Measurements from ENCODE around the gene MRNIP. TPM values are rescaled to one million over a fixed set of nuclear protein-coding genes. Genes with fewer than 3 reads are reported as not detected.

The MRNIP gene
- total RNA-seq, 1 experiment from 2014 or later = 6.8 TPM

DNA sequence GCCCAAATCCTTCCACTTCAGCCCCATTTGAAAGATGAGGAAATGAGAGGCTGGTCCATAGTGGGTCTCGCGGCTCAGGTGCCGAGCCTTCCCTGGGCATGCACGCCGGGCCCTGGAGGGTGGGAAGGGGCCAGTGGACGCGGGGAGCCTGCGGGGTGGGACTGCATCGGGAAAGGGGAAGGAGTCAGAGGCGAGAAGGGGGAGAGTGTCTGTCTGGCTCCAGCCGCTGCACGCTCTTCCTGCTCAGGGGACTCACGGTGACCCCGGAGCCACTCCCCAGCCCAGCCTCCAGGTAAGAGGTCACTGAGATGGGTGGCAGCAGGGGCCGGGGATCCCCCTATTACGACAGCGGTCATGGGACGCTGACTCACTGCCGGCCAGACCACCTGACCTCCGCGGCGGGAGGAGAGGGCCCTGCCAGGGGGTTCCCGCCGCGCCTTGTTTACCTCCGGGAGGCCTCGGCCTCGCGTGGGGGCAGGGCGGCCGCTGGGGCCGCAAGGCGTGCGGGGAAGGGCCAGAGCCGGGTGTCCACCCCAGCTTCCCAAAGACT, 39.8 kb downstream of the MRNIP start:
- in situ Hi-C loops (cut with HindIII; ENCODE audit: low pct_unique_long_range_greater_than_20kb, low sequenced_read_pairs) = no loop called here

DNA sequence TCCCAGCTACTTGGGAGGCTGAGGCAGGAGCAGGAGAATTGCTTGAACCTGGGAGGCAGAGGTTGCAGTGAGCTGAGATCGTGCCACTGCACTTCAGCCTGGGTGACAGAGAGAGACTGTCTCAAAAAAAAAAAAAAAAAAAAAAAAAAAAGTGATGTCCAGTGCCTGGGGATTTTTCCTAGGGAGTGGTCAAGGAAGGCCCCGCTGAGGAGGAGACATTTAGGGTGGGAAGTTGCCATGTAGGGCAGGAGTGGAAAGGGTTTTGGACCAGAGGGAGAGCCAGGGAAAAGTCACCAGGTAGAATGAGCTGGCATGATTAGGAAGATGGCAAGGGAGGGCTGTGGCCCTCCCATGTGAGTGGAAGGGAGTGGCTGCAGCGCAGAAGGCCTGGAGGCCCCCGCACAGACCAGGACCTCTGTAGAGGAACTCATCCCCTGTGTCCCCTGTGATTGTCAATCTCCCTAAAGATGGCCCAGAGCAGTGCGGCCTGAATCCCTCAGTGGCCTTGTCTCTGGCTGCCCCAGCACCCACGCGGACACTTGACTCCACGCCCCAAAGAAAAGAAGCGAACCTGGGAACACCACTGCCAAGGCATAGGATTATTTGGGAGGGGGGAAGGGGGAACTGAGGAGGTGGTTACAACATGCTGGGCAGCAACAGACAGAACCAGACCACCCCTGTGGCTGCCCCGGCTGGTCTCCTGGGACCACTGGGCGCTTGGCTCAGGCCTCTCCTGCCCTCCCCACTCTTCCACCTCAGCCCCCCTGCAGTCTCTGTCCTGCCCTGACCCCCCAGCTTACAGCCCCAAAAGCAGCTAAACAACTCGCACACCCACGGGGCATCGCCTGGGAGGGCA, 40.5 kb downstream of the MRNIP start:
- in situ Hi-C loops (cut with HindIII; ENCODE audit: low pct_unique_long_range_greater_than_20kb, low sequenced_read_pairs) = no loop called here
- DNase-seq (ENCODE audit: low read depth, low spot score) = no peak

More for the DNA sequence above, 39.8 kb downstream of the MRNIP start:
- peak; percentile 82 for DNase-seq (ENCODE audit: low read depth, low spot score)

DNA sequence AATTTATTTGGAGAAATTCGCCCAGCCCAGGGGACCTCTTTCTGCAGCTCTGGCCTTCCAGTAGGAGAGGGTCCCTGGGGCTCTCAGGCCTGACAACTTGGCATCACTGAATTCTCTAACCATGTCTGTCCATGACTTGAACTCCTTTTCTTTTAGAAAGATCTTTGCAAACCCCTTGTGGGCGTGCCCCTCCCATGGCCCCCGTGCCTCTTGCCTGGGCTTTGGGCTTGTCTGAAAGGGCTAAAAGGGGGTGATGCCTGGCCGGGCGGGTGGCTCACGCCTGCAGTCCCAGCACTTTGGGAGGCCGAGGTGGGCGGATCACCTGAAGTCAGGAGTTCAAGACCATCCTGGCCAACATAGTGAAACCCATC, 41.2 kb downstream of the MRNIP start:
- no peak for DNase-seq (ENCODE audit: low read depth, low spot score)
- in situ Hi-C loops (cut with HindIII; ENCODE audit: low pct_unique_long_range_greater_than_20kb, low sequenced_read_pairs) = no loop called here

DNA sequence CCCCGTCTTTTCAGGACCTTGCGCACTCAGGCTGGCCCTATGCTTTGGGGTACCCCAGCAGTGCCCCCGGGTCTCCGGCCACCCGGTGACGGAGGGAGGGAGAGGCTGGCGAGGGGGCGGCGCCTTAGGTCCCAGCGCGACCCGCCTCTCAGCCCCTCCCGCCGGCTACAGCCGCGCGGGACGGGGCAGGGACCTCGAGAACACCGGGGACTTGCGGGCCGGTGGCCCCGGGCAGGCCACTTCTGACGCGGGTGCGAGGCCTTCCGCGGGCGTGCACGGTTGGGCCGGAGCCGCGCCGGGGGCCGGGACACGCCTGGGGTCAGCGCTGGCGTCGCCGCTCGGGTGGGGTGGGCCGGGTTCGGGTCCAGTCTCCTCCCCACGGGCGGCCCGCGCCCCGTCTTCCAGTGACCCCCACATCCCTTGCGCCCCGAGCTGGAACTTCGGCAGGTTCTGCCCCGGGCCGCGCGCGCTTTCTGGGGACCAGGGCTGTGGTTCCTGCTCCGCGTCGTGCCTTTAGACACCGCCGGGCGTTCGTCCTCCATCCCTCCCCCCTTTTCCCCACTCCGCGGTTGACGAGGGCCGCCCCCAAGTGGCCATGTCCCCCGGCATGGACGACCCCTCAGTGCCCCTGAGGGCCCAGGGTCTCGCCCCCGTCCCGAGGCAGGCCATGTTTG, 41.7 kb downstream of the MRNIP start:
- in situ Hi-C loops (cut with HindIII; ENCODE audit: low pct_unique_long_range_greater_than_20kb, low sequenced_read_pairs) = no loop called here
- no peak for DNase-seq (ENCODE audit: low read depth, low spot score)

DNA sequence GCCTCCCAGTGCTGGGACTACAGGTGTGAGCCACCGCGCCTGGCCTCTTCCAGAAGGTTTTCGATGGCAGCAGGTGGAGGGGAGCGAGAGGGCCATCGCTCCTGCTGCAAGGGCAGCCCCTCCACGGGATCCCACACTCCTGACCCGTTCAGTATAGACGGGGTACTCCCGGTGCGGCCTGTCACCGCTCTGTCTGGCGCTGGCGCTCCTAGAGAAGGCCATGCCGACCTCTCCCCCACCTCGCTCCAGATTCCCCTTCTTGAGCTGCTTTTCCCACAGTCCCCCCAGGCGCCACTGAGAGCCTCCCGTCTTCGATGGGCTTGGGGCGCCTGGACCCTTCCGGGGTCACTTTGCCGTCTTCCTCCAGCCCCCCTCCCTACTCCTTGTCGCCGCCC, 42.2 kb downstream of the MRNIP start:
- in situ Hi-C loops (cut with HindIII; ENCODE audit: low pct_unique_long_range_greater_than_20kb, low sequenced_read_pairs) = no loop called here
- DNase-seq (ENCODE audit: low read depth, low spot score) = no peak

DNA sequence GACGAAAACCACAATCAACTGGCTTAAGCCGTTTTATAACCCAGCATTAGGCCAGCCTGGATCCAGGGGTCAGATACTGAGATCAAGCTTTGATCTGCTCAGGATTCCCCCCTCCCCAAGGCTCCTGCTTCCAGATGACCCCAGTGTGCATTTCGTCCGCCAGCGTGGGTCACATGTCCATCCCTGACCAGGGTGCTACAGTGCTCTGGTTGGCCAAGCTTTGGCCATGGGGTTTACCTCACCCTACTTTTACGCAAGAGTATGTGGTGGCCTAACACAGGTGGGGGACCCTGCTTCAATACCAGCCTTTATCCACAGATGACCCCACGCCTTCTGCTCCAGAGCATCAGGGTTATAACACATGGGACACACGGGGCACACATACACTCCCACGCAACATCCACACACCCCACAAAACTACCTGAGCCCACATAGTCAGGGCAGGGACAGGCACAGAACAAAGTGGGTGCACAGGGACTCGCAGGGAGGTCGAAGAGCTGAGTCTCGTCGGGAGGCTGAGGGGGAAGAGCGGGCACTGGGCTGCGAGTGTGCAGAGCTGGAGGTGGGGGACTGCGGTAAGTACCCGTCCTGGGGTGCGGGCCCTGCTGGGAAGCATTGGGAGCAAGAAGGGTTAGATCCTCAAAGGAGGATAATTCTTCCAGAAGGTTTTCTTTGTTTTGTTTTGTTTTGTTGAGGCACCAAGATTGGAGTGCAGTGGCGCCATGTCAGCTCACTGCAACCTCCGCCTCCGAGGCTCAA, 42.9 kb downstream of the MRNIP start:
- DNase-seq (ENCODE audit: low read depth, low spot score) = no peak
- in situ Hi-C loops (cut with HindIII; ENCODE audit: low pct_unique_long_range_greater_than_20kb, low sequenced_read_pairs) = no loop called here

DNA sequence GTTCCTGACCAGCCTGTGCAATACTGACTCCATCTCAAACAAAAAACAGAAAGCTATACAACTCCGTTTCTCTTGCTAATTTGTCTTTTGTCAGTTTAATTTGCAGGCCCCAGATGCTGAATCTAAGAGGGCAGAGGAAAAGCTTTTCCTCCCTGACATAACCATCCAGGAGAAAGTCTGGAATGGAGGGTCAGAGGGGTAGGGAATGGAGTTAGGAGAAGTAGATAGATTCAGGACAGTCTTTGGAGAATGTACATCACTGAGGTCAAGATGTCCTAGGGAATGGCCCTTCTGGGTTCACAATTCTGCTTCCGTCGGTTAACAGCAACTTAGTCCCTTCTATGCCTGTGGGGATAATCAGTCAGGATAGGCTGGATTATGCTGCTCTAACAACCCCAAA, 44.5 kb downstream of the MRNIP start:
- in situ Hi-C loops (cut with HindIII; ENCODE audit: low pct_unique_long_range_greater_than_20kb, low sequenced_read_pairs) = no loop called here
- no peak for DNase-seq (ENCODE audit: low read depth, low spot score)

DNA sequence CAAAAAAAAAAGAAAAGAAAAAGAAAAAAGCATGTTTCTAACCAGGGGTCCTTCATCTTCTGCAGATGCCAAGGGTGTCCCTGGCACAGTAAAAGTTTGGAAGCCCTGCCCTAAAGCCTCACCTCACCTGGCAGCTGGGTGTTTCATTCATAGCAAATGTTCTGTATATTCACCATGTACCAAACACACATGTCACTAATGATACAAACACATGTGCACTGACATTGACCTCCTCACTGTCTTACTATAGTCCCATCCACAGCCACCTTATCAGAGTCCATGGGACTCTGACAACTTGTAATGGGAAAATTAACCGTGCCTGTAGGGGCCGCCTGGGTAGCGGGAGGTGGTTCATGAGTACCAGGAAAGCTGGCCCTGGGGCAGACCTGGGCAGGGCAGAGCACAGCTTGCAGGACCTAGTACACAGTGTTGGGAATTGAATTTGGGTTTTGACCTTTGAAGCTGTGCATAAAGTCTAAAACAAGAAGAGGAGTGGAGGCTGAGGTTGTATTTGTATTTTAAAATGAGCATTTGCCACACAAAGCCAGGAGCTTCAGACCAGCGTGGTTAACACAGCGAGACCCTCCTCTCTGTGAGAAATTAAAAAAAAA, 45.5 kb downstream of the MRNIP start:
- in situ Hi-C loops (cut with HindIII; ENCODE audit: low pct_unique_long_range_greater_than_20kb, low sequenced_read_pairs) = no loop called here
- DNase-seq (ENCODE audit: low read depth, low spot score) = no peak

DNA sequence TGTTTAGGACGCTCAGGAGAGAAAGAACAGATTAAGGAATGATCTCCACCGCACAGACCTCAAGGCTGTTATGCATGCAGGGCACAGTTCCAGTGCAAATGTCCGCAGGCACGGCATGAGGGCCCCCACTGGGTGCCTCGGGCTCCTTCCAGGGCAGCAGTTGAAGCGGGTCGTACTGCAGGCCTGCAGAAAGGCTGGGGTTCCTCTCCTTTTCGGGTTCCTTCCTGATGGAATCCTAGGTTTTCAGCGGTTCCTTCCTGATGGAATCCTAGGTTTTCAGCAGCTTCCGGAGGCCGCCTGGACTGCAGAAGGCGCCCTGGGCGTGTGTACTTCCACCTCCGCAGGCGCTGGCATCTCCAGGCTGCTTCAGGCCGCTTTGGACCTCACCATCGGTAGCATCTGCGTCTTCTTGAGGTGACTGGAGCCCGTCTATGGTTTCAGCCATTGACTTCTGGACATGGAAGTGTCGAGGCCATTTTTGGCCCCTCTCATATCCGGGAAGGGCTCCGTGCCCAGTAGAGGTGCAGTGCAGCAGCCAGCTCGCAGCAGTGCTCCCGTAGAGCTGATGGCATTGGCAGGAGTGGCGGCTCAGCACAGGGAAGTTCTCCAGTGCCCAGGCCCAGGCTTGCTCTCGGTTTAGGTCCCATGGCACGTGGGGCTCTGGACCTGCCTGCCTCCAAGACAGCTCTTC, 46.3 kb downstream of the MRNIP start:
- in situ Hi-C loops (cut with HindIII; ENCODE audit: low pct_unique_long_range_greater_than_20kb, low sequenced_read_pairs) = no loop called here

DNA sequence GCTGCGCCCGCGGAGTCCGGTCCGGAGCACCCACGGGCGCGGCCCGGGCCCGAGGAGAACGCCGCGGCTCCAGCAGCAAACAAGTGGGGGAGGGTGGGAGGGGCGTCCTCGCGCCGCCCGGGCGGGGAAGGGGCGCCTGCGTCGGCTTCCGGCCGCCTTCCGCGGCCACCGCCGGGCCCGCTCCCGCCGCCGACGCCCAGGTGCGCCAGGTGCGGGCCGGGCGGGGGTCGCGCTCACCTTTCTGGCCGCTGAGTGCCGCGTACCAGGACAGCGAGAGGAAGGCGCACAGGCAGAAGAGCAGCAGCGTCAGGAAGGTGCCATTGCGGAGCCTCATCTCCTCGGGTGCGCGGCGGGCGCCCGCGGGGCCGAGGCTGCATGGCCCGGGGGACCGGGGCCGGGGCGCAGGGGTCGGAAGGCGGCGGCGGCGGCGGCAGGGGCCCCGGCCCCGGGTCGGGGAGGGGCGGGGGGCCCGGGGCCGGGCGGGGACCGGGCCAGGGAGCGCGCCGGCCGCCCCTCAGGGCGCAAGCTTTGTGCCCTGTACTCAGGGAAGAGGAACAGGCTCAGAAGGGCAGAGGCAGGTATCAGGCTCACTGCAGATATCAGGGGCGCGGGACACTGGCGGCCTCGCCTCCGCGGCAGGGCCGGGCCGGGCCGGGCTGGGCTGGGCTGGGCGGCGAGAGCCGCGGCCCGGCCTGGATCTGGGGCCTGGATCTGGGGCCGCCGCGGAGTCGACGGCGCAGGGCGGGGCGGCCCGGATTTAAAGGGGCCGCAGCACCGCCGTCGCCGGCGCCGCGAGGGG, 52.2 kb downstream of the MRNIP start, which contains the start of gene MGAT4B:
TSS of gene MGAT4B (minus strand) at position 617 of the 799 bp plus-strand sequence. CDS start at position 334, 283 bp downstream.
- in situ Hi-C loops (cut with HindIII; ENCODE audit: low pct_unique_long_range_greater_than_20kb, low sequenced_read_pairs) = no loop called here
- peak; percentile 56 for DNase-seq (ENCODE audit: low read depth, low spot score)

More for the DNA sequence above, 46.3 kb downstream of the MRNIP start:
- DNase-seq (ENCODE audit: low read depth, low spot score) = no peak

DNA sequence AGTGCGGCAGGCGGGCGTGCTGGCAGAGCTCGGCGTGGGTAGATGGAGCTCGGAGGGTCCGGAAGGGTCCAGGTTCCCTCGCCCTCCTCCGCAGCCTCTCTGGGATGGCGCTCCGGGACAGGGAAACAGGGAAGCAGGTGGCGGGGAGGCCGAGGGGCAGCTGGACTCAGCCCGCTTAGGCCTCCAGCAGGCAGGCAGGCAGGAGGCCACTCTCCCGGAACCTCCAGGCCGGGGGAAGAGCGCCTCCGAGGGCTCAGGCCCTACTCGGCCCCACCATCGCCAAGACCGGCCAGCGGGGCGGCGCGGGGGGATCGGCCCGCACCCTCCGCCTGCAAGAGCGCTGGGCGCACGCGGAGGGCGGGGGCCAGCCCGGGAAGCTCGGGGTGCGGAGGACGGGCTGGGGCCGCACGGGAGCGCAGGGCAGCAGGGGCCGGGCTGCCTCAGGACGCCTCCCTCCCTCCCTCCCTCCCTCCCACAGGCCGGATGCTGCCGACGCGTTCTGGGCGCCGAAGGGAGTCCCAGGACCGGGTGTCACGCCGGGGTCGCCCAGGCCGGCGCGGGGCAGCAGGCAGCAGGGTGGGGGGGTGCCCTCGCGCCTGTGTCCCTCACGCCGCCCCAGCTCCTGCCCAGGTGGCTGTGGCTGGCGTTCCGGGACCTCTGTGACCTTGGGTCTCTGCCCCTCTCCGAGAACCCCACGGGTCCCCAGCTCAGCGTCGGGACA, 52.9 kb downstream of the MRNIP start:
- in situ Hi-C loops (cut with HindIII; ENCODE audit: low pct_unique_long_range_greater_than_20kb, low sequenced_read_pairs) = no loop called here
- no peak for DNase-seq (ENCODE audit: low read depth, low spot score)

DNA sequence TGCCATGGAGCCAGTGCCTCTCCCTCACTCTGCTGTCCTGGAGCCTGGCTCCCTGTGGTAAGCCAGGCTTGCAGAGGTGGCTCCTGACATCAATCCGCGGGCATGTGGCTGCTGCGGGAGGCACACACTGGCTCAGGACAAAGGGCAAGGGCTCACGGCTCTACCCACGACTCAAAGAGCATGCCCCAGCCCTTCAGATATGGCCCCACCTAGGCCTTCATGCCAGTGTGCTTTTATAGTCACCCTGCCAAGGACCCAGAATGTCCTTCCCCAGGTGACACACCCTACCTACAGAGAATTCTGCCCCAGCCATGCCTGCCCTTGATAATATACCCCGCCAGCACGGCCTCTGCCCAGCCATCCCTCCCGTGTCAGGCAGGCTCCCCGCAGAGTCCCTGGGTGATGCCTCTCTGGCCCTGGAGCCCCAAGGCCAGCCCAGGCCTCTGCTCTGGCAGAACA, 53.5 kb downstream of the MRNIP start:
- in situ Hi-C loops (cut with HindIII; ENCODE audit: low pct_unique_long_range_greater_than_20kb, low sequenced_read_pairs) = no loop called here
- no peak for DNase-seq (ENCODE audit: low read depth, low spot score)

DNA sequence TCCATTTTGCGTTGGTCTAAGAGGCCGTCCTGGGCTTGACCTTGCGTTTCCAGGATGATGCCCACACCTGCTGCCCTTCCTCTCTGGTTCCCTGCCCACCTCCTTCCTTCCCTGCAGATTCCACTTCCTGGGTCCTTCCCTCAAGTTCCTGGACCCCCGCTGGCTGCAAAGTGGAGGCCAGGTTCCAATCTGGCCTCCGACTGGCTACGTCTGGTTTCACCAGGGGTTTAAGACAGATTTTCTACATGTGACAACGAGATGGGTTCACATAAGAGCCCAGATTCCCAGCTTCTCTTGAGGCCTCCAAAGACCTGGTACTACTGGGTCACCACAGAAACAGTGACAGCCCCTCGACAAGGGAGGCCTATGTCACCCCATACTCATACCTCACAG, 54.1 kb downstream of the MRNIP start:
- in situ Hi-C loops (cut with HindIII; ENCODE audit: low pct_unique_long_range_greater_than_20kb, low sequenced_read_pairs) = no loop called here
- no peak for DNase-seq (ENCODE audit: low read depth, low spot score)

DNA sequence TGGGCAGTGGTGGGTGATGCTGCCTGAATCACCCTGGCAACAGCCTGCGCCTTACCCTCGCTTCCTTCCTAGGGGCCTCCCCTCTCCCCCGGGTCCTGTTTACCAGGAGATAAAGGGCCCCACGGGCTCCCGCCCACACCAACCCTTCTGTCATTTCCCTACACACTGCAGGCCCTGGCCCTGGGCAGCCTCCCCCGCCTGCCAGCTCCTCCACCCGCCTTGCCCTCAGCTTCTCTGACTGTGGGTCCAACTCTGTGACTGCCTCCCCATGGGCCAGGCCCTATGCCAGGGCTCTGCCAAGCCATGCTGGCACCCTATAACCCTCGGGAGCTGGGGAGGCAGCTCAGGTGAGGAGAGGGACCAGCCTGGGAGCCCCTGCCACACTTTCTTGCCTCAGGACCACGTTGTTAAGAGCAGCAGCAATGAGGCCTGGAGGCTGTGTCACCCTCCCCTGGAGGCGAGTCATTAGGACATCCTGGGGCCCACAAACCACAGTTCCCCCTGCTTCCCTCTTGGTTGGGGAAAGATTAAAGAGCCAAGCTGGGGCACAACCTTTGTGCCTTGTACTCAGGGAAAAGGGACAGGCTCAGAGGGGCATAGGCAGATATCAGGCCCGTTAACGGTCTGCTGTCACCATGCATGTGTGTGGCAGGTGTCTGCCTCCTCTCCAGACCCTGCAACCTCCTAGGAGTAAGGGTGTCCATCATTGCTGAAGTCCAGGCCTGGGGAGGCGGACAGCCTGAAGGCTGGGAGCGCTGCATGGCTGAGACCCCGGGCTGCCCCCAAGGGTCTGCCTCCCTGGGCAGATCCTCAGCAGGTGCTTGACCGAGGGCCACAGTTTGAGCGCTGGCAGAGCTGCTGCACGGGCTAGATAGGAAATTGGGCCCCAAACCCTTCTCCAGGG, 54.7 kb downstream of the MRNIP start:
- in situ Hi-C loops (cut with HindIII; ENCODE audit: low pct_unique_long_range_greater_than_20kb, low sequenced_read_pairs) = no loop called here
- DNase-seq (ENCODE audit: low read depth, low spot score) = no peak

Measured in SK-MEL-5 (cell line).